Liver (tissue), 9 donors: ENCODE data around the gene CDC37. TPM values are rescaled to one million over a fixed set of nuclear protein-coding genes. Genes with fewer than 3 reads are reported as not detected.

Source experiments
- DNase-seq: peaks from one replicate; pipeline ENCODE4 v3.0.0-alpha.2; 2017; ENCODE audit warnings: low spot score
- H3K27ac ChIP-seq, 2 donors: one replicate each; pipeline ENCODE4 v1.7.0; 2013; ENCODE audit warnings: inconsistent platforms in 2 of 2, low read length in 2 of 2, control low read depth in 1 of 2, low read depth in 1 of 2, mild to moderate bottlenecking in 1 of 2
- H3K27me3 ChIP-seq, 4 donors: one replicate each; pipeline versions ENCODE4 v1.6.1 to v1.7.0; 2013; ENCODE audit warnings: low read length in 3 of 4, inconsistent platforms in 1 of 4, mild to moderate bottlenecking in 1 of 4, moderate library complexity in 1 of 4; ENCODE audit not compliant: control insufficient read depth in 4 of 4, insufficient read depth in 4 of 4
- H3K36me3 ChIP-seq, 4 donors: one replicate each; pipeline versions ENCODE4 v1.6.1 to v1.7.0; 2013; ENCODE audit warnings: low read length in 3 of 4, mild to moderate bottlenecking in 3 of 4, low read depth in 1 of 4, moderate library complexity in 1 of 4; ENCODE audit not compliant: control insufficient read depth in 4 of 4, insufficient read depth in 3 of 4
- H3K4me1 ChIP-seq, 4 donors: one replicate each; pipeline versions ENCODE4 v1.6.1 to v1.7.0; 2013; ENCODE audit warnings: low read length in 3 of 4, mild to moderate bottlenecking in 3 of 4, moderate library complexity in 1 of 4; ENCODE audit not compliant: control insufficient read depth in 4 of 4, insufficient read depth in 4 of 4
- H3K4me3 ChIP-seq, 3 donors: one replicate each; pipeline versions ENCODE4 v1.6.1 to v1.7.0; 2013; ENCODE audit warnings: low read length in 3 of 3, control low read depth in 1 of 3, low read depth in 1 of 3, mild to moderate bottlenecking in 1 of 3
- H3K9ac ChIP-seq, 2 donors: one replicate each; pipeline ENCODE4 v1.7.0; 2013; ENCODE audit warnings: low read length in 2 of 2, mild to moderate bottlenecking in 2 of 2, moderate library complexity in 2 of 2, control low read depth in 1 of 2, low read depth in 1 of 2
- H3K9me3 ChIP-seq, 4 donors: one replicate each; pipeline versions ENCODE4 v1.6.1 to v1.7.0; 2013; ENCODE audit warnings: low read length in 3 of 4; ENCODE audit not compliant: control insufficient read depth in 4 of 4
- EGR1 ChIP-seq, 2 donors: IDR thresholded peaks; 2 replicates each; pipeline ENCODE4 v1.6.1; 2016 to 2018; ENCODE audit warnings: antibody characterized with exemption in 2 of 2, low read depth in 2 of 2
- FOXA1 ChIP-seq: IDR thresholded peaks from 2 replicates; pipeline ENCODE4 v1.6.1; 2016; ENCODE audit warnings: antibody characterized with exemption
- FOXA2 ChIP-seq: IDR thresholded peaks from 2 replicates; pipeline ENCODE4 v1.6.1; 2016; ENCODE audit warnings: antibody characterized with exemption
- GABPA ChIP-seq, 2 donors: IDR thresholded peaks in 1 of 2; conservative IDR thresholded peaks in 1 of 2; 2 replicates each; pipeline ENCODE4 v1.6.1; 2016; ENCODE audit warnings: antibody characterized with exemption in 2 of 2, mild to moderate bottlenecking in 1 of 2, moderate library complexity in 1 of 2
- HNF4A ChIP-seq, 2 donors: conservative IDR thresholded peaks; 2 replicates each; pipeline ENCODE4 v1.6.1; 2016; ENCODE audit warnings: antibody characterized with exemption in 2 of 2, mild to moderate bottlenecking in 2 of 2
- HNF4G ChIP-seq: IDR thresholded peaks from 2 replicates; pipeline ENCODE4 v1.6.1; 2016; ENCODE audit warnings: antibody characterized with exemption
- JUND ChIP-seq, 2 donors: IDR thresholded peaks; 2 replicates each; pipeline ENCODE4 v1.6.1; 2016; ENCODE audit warnings: antibody characterized with exemption in 2 of 2
- NR2F2 ChIP-seq: IDR thresholded peaks from 2 replicates; pipeline ENCODE4 v1.6.1; 2016; ENCODE audit warnings: antibody characterized with exemption
- RAD21 ChIP-seq, 2 donors: IDR thresholded peaks; 2 replicates each; pipeline ENCODE4 v1.6.1; 2016; ENCODE audit warnings: antibody characterized with exemption in 2 of 2, mild to moderate bottlenecking in 2 of 2
- RXRA ChIP-seq, 2 donors: IDR thresholded peaks; 2 replicates each; pipeline ENCODE4 v1.6.1; 2017 to 2018; ENCODE audit warnings: antibody characterized with exemption in 2 of 2, mild to moderate bottlenecking in 1 of 2
- SP1 ChIP-seq: IDR thresholded peaks from 2 replicates; pipeline ENCODE4 v1.6.1; 2018; ENCODE audit warnings: antibody characterized with exemption, mild to moderate bottlenecking
- TAF1 ChIP-seq: conservative IDR thresholded peaks from 2 replicates; pipeline ENCODE4 v1.6.1; 2016; ENCODE audit warnings: antibody characterized with exemption, mild to moderate bottlenecking
- YY1 ChIP-seq: IDR thresholded peaks from 2 replicates; pipeline ENCODE4 v1.6.1; 2016; ENCODE audit warnings: antibody characterized with exemption, mild to moderate bottlenecking
- WGBS: extraction: QIAGEN DNeasy Blood & Tissue Kit; methylation state at CpG from one replicate; pipeline ENCODE4 v1.1.7; 2013; 5-methylcytosine and 5-hydroxymethylcytosine counted together
- polyA plus RNA-seq, 2 donors: library from polyadenylated mRNA; stranded (reverse) in 1 of 2; unstranded in 1 of 2; fragments of 200-250 nt in 1 of 2; fragments of >200 nt in 1 of 2; fragmentation: Nextera tagmentation in 1 of 2; extraction: Ambion mirVana in 1 of 2; gene quantifications; one replicate each; pipeline versions ENCODE4 v1.2.1 to v1.2.3, GENCODE V29; 2013 to 2015
- total RNA-seq, 2 donors: library from RNA; depleted of rRNA; stranded (reverse); fragments of >200 nt; gene quantifications; one replicate each; pipeline ENCODE4 v1.2.3, GENCODE V29; 2014
- TF ChIP-seq, protein P1 (sequence below): IDR thresholded peaks from 2 replicates; pipeline ENCODE4 v1.6.1; 2016; ENCODE audit warnings: antibody characterized with exemption
- TF ChIP-seq, protein P2 (sequence below): IDR thresholded peaks from 2 replicates; pipeline ENCODE4 v1.6.1; 2016; ENCODE audit warnings: antibody characterized with exemption
- TF ChIP-seq, protein P3 (sequence below): IDR thresholded peaks from 2 replicates; pipeline ENCODE4 v1.6.1; 2016; ENCODE audit warnings: antibody characterized with exemption
- TF ChIP-seq, protein P4 (sequence below): IDR thresholded peaks from 2 replicates; pipeline ENCODE4 v1.6.1; 2016; ENCODE audit warnings: antibody characterized with exemption, mild to moderate bottlenecking
- TF ChIP-seq, protein P5 (sequence below): fragments of 150-350 bp; IDR thresholded peaks from 2 replicates; pipeline ENCODE4 v1.5.1; 2017; ENCODE audit warnings: improper control_type of control experiment, low read depth, low read length; ENCODE audit not compliant: missing input control
- donor health status: healthy.
- donor health status: healthy.
- donor health status: healthy.
- donor health status: healthy.
- donor health status: healthy.

The CDC37 gene
- total and polyA plus RNA-seq, 4 donors: 46.0 to 69.9 (median 56.8) TPM

DNA sequence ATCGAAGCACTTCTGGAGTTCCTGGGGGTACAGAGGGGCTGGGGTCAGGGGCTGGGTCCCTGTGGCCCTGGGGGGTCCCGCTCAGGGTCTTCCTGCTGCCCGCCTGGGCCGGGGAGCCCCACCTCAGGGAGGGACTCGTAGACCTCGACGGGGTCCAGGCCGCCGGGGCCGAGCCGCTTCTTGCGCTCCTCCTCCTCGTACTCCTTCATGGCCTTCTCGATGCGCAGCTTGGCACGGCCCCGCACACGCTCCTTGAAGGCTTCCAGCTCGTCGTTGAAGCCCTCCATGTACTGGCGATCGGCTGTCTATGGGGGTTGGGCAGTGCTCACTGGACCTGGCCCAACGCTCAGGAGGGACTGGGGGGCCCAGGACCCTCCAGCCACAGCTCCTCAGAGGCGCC, 10.2 kb downstream of the CDC37 start:
- H3K9me3 ChIP-seq: no peaks in the 10 kb centered on the region
- 95% methylated on average over 24 of the region's 24 CpGs for WGBS
- peaks cover 0 to 6% (median 2%) of the 10 kb centered on the region in 4 donors for H3K4me1 ChIP-seq
- DNase-seq: no peak
- no peak overlapping the region for H3K4me3 ChIP-seq
- TF ChIP-seq, protein P1, sequence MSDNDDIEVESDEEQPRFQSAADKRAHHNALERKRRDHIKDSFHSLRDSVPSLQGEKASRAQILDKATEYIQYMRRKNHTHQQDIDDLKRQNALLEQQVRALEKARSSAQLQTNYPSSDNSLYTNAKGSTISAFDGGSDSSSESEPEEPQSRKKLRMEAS: no peak
- TF ChIP-seq FOXA1 (no peak), HNF4G (no peak), TAF1 (no peak), EGR1 (IDR thresholded peaks at IDR 0.05; ENCODE audit: low read depth in 2 of 2) (no peak), SP1 (no peak), RAD21 (IDR thresholded peaks at IDR 0.05) (no peak), RXRA (IDR thresholded peaks at IDR 0.05) (no peak), YY1 (no peak), NR2F2 (no peak), JUND (IDR thresholded peaks at IDR 0.05) (no peak), HNF4A (conservative IDR thresholded peaks at IDR 0.05) (no peak)
- TF ChIP-seq, protein P2, sequence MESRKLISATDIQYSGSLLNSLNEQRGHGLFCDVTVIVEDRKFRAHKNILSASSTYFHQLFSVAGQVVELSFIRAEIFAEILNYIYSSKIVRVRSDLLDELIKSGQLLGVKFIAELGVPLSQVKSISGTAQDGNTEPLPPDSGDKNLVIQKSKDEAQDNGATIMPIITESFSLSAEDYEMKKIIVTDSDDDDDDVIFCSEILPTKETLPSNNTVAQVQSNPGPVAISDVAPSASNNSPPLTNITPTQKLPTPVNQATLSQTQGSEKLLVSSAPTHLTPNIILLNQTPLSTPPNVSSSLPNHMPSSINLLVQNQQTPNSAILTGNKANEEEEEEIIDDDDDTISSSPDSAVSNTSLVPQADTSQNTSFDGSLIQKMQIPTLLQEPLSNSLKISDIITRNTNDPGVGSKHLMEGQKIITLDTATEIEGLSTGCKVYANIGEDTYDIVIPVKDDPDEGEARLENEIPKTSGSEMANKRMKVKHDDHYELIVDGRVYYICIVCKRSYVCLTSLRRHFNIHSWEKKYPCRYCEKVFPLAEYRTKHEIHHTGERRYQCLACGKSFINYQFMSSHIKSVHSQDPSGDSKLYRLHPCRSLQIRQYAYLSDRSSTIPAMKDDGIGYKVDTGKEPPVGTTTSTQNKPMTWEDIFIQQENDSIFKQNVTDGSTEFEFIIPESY: no peak
- TF ChIP-seq, protein P3, sequence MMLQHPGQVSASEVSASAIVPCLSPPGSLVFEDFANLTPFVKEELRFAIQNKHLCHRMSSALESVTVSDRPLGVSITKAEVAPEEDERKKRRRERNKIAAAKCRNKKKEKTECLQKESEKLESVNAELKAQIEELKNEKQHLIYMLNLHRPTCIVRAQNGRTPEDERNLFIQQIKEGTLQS: no peak
- TF ChIP-seq, protein P4, sequence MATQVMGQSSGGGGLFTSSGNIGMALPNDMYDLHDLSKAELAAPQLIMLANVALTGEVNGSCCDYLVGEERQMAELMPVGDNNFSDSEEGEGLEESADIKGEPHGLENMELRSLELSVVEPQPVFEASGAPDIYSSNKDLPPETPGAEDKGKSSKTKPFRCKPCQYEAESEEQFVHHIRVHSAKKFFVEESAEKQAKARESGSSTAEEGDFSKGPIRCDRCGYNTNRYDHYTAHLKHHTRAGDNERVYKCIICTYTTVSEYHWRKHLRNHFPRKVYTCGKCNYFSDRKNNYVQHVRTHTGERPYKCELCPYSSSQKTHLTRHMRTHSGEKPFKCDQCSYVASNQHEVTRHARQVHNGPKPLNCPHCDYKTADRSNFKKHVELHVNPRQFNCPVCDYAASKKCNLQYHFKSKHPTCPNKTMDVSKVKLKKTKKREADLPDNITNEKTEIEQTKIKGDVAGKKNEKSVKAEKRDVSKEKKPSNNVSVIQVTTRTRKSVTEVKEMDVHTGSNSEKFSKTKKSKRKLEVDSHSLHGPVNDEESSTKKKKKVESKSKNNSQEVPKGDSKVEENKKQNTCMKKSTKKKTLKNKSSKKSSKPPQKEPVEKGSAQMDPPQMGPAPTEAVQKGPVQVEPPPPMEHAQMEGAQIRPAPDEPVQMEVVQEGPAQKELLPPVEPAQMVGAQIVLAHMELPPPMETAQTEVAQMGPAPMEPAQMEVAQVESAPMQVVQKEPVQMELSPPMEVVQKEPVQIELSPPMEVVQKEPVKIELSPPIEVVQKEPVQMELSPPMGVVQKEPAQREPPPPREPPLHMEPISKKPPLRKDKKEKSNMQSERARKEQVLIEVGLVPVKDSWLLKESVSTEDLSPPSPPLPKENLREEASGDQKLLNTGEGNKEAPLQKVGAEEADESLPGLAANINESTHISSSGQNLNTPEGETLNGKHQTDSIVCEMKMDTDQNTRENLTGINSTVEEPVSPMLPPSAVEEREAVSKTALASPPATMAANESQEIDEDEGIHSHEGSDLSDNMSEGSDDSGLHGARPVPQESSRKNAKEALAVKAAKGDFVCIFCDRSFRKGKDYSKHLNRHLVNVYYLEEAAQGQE: no peak
- TF ChIP-seq, protein P5, sequence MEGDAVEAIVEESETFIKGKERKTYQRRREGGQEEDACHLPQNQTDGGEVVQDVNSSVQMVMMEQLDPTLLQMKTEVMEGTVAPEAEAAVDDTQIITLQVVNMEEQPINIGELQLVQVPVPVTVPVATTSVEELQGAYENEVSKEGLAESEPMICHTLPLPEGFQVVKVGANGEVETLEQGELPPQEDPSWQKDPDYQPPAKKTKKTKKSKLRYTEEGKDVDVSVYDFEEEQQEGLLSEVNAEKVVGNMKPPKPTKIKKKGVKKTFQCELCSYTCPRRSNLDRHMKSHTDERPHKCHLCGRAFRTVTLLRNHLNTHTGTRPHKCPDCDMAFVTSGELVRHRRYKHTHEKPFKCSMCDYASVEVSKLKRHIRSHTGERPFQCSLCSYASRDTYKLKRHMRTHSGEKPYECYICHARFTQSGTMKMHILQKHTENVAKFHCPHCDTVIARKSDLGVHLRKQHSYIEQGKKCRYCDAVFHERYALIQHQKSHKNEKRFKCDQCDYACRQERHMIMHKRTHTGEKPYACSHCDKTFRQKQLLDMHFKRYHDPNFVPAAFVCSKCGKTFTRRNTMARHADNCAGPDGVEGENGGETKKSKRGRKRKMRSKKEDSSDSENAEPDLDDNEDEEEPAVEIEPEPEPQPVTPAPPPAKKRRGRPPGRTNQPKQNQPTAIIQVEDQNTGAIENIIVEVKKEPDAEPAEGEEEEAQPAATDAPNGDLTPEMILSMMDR: no peak
- no peak overlapping the region for H3K27ac ChIP-seq
- H3K9ac ChIP-seq: no peak overlapping the region
- no peaks in the 10 kb centered on the region for H3K27me3 ChIP-seq
- H3K36me3 ChIP-seq: peaks cover 20 to 46% (median 23%) of the 10 kb centered on the region in 4 donors

DNA sequence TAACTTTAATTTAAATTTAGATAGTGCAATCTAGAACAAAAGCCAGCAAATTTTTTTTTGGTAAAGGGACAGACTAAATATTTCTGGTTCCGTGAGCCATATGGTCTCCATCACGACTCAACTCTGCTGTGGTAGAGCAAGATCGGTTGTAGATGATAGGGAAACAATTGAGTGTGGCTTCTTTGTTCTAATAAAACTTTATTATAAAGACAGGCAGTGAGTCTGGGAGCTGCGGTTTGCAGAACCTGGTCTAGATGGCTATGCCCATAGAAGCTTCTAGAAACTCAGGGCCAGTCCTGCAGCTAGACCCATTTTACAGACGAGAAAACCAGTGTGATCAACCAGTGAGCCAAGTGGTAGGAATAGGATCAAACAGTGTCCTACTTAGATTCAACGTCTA, 11.2 kb downstream of the CDC37 start:
- Histone ChIP-seq H3K36me3 (peaks cover 16 to 45% (median 23%) of the 10 kb centered on the region in 4 donors), H3K27me3 (no peaks in the 10 kb centered on the region), H3K9ac (no peak overlapping the region), H3K9me3 (no peaks in the 10 kb centered on the region), H3K27ac (no peak overlapping the region), H3K4me1 (peaks cover 0 to 6% (median 2%) of the 10 kb centered on the region in 4 donors), H3K4me3 (no peak overlapping the region)
- WGBS: 92% methylated on average over 6 of the region's 6 CpGs
- no peak for DNase-seq
- TF ChIP-seq, protein P4: no peak
- TF ChIP-seq RAD21 (IDR thresholded peaks at IDR 0.05): no peak
- TF ChIP-seq NR2F2: no peak
- TF ChIP-seq GABPA (IDR thresholded peaks at IDR 0.05 in 1 of 2, conservative IDR thresholded peaks at IDR 0.05 in 1 of 2): no peak
- TF ChIP-seq FOXA1: no peak
- TF ChIP-seq HNF4G: no peak
- TF ChIP-seq, protein P2: no peak
- TF ChIP-seq TAF1: no peak
- no peak for TF ChIP-seq YY1
- TF ChIP-seq RXRA (IDR thresholded peaks at IDR 0.05): no peak
- no peak for TF ChIP-seq FOXA2
- TF ChIP-seq JUND (IDR thresholded peaks at IDR 0.05): no peak
- TF ChIP-seq, protein P3: no peak
- TF ChIP-seq SP1: no peak
